Fibroblast of skin of back (primary cell): ENCODE measurements around the gene MX2. TPM values are rescaled to one million over a fixed set of nuclear protein-coding genes. Genes with fewer than 3 reads are reported as not detected.
"Not testable (repeated sequence)": the region's sequence is repeated elsewhere in the genome, so short reads cannot be mapped to it uniquely, and the experiment has no call there.

ENCODE experiments used
- DNase-seq: peaks from one replicate; pipeline ENCODE4 v3.0.0-alpha.2; 2013
- polyA plus RNA-seq, 2 experiments: library from polyadenylated mRNA; unstranded; fragments of 120-200 nt; gene quantifications; one replicate each; pipeline ENCODE4 v1.2.1, GENCODE V29; 2013; ENCODE audit not compliant: insufficient read length in 2 of 2

The MX2 gene, protein sequence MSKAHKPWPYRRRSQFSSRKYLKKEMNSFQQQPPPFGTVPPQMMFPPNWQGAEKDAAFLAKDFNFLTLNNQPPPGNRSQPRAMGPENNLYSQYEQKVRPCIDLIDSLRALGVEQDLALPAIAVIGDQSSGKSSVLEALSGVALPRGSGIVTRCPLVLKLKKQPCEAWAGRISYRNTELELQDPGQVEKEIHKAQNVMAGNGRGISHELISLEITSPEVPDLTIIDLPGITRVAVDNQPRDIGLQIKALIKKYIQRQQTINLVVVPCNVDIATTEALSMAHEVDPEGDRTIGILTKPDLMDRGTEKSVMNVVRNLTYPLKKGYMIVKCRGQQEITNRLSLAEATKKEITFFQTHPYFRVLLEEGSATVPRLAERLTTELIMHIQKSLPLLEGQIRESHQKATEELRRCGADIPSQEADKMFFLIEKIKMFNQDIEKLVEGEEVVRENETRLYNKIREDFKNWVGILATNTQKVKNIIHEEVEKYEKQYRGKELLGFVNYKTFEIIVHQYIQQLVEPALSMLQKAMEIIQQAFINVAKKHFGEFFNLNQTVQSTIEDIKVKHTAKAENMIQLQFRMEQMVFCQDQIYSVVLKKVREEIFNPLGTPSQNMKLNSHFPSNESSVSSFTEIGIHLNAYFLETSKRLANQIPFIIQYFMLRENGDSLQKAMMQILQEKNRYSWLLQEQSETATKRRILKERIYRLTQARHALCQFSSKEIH
- polyA plus RNA-seq (2013, experiment 1 of 2; ENCODE audit: insufficient read length), result 0.34 TPM
- polyA plus RNA-seq (2013, experiment 2 of 2; ENCODE audit: insufficient read length), result 0.49 TPM

GRCh38 chr21:41361786-41362604 lies at the start of gene MX2:
Gene MX2, plus strand, starts transcription at chr21:41362027. Its CDS starts 14,880 bp downstream, at chr21:41376907.
- DNase-seq, result peak; percentile 75

DNA sequence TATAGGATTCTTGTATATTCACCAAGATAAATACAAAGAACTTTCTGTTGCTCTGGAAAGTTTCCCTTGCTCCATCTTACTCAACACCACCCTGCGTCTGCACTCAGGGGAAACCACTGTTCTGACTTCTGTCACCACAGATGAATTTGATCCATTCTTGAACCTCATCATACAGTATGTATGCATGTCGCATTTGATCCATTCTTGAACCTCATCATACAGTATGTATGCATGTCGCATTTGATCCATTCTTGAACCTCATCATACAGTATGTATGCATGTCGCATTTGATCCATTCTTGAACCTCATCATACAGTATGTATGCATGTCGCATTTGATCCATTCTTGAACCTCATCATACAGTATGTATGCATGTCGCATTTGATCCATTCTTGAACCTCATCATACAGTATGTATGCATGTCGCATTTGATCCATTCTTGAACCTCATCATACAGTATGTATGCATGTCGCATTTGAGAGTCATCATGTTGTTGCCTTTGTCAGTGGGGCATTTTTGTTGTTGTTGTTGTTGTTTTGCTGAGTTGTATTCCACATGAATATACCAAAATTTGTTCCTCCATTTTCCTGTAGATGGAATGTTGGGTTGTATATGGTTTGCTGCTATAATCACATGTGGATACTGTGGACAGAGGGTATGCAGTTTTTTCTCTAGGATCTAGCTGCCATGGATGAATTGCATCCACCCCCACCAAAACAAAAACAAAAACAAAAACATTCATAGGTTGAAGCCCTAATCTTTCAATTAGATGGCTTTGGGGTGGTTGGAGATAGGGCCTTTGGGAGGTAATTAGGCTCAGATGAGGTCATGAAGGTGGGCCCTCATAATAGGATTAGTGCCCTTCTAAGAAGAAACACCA lies 48.3 kb upstream of the MX2 start:
- not testable (repeated sequence) for DNase-seq

DNA sequence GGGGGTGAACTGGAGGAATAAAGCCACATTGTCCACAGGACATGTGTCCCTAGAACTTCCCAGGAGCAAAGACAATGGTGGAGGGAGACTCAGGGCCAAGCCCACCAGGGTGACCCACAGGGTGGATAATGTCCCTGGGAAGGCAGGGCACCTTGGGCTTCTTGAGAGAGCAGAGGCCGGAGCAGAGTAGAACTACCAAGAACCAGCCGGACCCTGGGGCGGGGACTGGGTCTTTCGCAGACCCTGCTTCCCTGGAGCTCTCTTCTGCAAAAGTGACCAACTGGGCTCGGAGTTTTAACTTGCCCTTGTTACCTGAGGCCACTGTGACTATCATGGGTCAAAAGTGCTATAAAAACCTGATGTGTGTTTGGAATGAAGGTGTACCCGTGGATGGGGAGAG lies 46.1 kb upstream of the MX2 start:
- DNase-seq, result no peak

DNA sequence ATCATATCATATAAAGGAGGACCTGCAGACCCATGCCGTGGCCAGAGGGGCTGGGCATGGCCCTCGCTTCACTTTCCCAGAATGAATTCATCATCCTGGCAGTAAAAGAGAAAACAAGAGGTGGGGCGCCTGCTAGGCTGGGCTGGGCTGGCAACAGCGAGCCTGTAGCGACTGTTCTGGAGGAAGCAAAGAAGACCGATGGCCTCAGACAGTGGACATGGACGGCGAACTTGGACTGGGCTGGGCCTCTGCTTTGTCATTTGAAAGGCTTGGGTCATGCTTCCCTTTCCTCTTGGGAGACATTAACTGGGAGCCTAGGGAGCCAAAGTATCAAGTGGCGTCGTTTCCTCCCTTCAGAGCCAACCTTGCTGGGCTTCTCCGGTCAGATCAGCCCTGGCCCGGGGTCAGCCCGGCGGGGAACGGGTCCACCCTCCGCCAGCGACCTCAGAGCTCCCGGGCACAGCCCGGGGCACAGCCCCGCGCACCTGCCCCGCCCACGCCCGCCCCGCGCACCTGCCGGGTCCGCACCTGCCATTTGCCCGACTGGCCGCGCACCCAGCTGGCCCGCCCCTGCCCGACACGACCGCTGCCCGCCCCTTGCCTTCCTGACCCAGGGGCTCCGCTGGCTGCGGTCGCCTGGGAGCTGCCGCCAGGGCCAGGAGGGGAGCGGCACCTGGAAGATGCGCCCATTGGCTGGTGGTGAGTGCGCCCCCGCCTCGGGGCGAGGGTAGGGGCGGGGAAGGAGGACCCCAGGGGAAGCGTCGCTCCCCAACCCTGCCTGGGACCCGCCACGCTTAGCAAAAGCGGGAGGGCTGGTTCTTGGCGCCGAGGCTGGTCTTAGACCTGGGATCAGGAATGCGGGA lies 45.4 kb upstream of the MX2 start, which contains the start of gene FAM3B:
Gene FAM3B (plus strand): TSS at position 602 of the 863 bp plus-strand sequence. CDS start 79 bp downstream, at position 681.
- DNase-seq, result no peak

- DNase-seq, result no peak
Observed at GRCh38 chr21:41317063-41317392, 44.8 kb upstream of the MX2 start.

GRCh38 chr21:41317458-41317857 lies 44.4 kb upstream of the MX2 start:
- DNase-seq, result no peak

- DNase-seq, result no peak
Observed at GRCh38 chr21:41318218-41318617, 43.6 kb upstream of the MX2 start.

DNA sequence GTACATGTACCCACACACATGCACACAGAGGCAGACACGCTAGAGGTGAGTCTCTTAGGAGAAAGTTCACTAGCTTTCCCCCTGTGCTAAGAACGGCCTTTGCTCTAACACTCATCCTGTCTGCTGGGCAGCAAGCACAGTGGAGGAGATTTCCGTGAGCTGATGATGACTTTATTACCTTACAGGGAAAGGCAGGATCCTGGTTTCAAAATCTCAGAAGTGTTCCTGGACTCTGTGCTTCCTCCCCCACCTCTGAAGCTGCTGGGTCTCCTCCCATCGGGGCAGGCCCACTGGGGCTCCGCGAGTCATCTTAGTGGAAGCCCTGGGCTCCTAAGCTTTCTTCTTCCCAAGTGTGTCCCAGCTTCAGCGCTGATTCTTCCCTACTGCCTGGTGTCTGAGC lies 42.6 kb upstream of the MX2 start:
- DNase-seq, result no peak

DNA sequence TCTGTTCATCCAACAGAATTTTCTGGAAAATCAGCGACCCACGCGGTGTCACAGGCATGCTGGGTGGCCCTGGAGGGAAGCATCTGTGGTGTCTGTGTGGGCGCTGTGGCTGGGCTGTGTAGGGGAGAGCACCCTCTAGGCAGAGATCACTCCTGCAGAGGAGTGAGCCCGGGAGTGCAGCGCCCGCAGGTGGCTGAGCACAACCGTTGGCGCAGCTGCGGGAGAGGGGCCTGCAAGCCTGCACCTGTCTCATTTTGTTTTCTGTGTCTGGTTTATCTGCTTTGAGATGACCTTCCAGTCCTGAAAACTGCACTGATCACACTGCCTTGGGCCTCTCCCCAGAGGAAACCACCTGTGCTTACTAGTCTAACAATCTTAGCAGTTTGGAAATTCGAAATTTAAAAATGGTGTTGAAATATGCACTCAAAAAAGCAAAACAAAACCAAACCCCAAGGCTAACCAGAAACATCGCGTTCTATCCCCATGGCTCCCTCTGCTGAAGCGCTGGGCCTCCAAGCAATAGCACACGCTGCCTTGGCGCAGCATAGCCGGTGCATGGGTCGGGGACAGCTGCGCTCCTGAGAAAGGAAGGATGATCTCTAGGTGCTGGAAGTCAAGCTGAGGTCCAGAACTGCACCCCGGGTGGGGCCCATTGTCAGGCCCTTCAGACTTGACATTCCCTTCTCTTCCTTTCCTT lies 40.5 kb upstream of the MX2 start:
- DNase-seq, result no peak

DNA sequence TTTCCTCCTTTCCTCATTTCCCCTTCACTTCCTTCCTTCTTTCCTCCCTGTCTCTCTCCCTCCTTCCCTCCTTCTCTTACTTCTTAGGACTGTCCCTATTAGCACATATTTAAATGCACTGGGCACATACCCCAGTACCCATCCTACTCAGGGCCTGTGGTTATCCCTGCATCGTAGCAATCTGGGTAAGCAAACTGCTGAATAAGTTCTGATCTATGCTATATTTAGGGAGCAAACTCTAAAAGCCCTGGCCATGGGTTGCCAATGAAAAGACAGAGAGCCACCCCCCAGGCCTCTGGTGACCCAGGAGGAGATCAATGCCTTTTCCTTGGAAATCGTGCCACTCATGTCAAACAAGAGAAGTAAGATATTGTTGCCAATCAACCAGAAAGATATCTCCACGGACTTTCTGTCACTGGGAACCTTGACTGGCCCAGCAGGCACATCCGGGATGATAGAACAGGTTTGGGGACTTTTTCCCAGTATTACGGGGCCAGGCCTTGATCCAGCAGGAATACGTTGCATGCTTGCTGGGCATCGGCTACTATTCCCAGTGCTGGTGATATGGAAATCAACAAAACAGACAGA lies 39.8 kb upstream of the MX2 start:
- no peak for DNase-seq

DNA sequence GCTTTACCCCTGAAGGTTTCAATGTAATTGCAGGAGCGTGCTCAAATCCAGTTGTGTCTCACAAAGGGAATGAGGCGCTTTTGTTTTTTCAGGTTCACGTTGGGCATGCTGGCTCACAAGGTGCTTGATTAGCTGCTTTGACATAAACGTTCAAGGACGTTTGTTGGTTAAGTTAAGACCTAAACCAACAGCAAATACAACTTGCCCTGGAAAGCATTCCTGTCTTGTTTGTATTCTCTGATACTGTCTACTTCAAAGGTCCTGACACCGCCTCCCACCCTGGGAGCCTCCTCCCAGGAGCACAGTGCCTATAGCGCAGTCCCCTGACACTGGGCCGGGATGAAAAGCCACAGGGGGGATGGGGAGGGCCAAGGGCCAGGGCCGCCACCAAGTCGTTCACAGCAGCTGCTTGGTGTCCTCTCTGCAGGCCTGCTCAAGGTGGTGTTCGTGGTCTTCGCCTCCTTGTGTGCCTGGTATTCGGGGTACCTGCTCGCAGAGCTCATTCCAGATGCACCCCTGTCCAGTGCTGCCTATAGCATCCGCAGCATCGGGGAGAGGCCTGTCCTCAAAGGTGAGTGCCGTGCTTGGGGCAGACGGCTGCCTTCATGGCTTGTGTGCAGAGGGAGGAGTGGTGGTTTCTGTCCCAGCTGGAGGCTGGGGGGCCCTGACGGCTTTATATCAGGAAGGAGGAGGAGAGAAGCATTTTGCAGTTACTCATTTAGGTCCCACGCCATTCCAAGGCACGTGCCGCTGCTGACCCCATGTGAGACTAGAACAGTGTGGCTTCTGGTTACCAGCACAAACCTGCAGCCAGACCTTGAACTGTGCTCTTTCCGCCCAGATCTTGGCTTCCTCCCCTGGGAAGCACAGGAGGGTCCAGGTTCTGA lies 39.1 kb upstream of the MX2 start:
- DNase-seq, result no peak

- DNase-seq, result no peak
Observed at GRCh38 chr21:41325138-41325912, 36.5 kb upstream of the MX2 start.

- DNase-seq, result no peak
Observed at GRCh38 chr21:41326414-41327080, 35.3 kb upstream of the MX2 start.

- DNase-seq, result no peak
Observed at GRCh38 chr21:41327753-41328152, 34.1 kb upstream of the MX2 start.

DNA sequence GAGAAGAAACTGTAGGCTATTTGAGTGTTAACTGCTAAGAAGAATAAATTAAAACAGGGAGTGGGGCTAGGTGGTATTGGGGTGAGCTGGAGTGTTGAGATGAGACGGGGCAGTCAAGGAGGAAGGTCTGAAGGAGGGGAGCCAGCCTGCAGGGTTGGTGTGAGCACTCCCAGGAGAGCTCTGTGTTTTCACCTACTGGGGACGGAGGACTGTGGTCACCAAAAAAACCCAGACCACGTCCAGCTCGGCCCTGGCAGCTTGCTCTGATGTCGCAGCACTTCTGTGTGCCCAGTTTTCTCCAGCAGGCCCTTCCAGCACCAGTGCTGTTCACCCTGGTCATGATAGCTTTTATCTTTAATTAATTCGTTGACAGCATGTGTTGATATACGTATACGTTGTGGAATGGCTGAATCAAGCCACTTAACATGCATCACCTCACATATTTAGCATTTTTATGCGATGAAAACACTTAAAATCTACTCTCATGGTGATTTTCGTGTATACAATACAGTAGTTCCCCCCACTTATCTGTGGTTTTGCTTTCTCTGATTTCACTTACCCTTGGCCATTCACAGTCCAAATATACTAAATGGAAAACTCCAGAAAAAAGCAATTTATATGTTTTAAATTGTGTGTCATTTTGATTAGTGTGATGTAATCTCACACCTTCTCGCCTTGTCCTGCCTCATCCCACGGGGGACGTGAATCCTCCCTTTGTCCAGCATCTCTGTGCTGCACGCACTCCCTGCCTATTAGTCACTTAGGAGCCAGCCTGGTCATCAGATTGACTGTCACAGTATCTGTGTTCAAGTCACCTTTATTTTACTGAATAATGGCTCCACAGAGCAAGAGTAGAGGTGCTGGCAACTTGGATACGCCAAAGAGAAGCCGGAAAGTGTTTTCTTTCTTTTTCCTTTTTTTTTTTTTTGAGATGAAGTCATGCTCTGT lies 32.9 kb upstream of the MX2 start:
- DNase-seq, result peak; percentile 2

GRCh38 chr21:41333752-41334151 lies 28.1 kb upstream of the MX2 start:
- DNase-seq, result no peak
